Lower lobe of right lung (tissue), 2 donors: ENCODE measurements around the gene H2AZ2. TPM values are rescaled to one million over a fixed set of nuclear protein-coding genes. Genes with fewer than 3 reads are reported as not detected.

ENCODE experiments used
- ATAC-seq, 2 donors: fragments of 200-7000 bp; cut with Tn5 transposase; one replicate each; pipeline ENCODE4 v1.9.1; 2020 to 2022; ENCODE audit warnings: mild to moderate bottlenecking in 2 of 2, moderate library complexity in 2 of 2
- DNase-seq: peaks from one replicate; pipeline ENCODE4 v3.0.0-alpha.2; 2020
- H3K27ac ChIP-seq: fragments of 200-600 bp; one replicate; pipeline ENCODE4 v1.8.0; 2022
- H3K27me3 ChIP-seq: fragments of 200-600 bp; one replicate; pipeline ENCODE4 v1.8.0; 2022; ENCODE audit warnings: low read depth
- H3K36me3 ChIP-seq: fragments of 200-600 bp; one replicate; pipeline ENCODE4 v1.8.0; 2022; ENCODE audit warnings: mild to moderate bottlenecking
- H3K4me1 ChIP-seq: fragments of 200-600 bp; one replicate; pipeline ENCODE4 v1.8.0; 2022
- H3K4me3 ChIP-seq: fragments of 200-600 bp; one replicate; pipeline ENCODE4 v1.8.0; 2022; ENCODE audit warnings: mild to moderate bottlenecking
- H3K9me3 ChIP-seq: fragments of 200-600 bp; one replicate; pipeline ENCODE4 v1.8.0; 2022
- CTCF ChIP-seq: fragments of 200-600 bp; IDR thresholded peaks from one replicate; pipeline ENCODE4 v1.8.0; 2022; ENCODE audit warnings: antibody characterized with exemption, mild to moderate bottlenecking
- intact Hi-C: fragments of 100-400 bp; cut with DNase I; formaldehyde crosslinking; loops from one replicate; pipeline ENCODE4 v1.11.0; 2022
- total RNA-seq: library from RNA; stranded (reverse); fragmentation: NEBNext Ultra II Directional; extraction: Animal tissue kit (Norgen Biotek cat#: 25700); gene quantifications from one replicate; pipeline ENCODE4 v1.2.1, GENCODE V29; 2021
- donor health status: DM: no; HTN: yes; CAD: no; lungs with severe emphysema.

Gene H2AZ2
- total RNA-seq, 1 donor from 2014 or later, result 139 TPM

GRCh38 chr7:44823255-44823781 lies 24.6 kb downstream of the H2AZ2 start:
- intact Hi-C loops, result no loop called here
- Histone ChIP-seq H3K4me1 (peaks cover 7% of the 10 kb centered on the region), H3K36me3 (peaks cover 18% of the 10 kb centered on the region), H3K4me3 (no peak overlapping the region), H3K9me3 (no peaks in the 10 kb centered on the region), H3K27me3 (no peaks in the 10 kb centered on the region), H3K27ac (no peak overlapping the region)
- no peak for TF ChIP-seq CTCF
- DNase-seq, result no peak
- peak; percentile 41 to 42 for ATAC-seq

GRCh38 chr7:44819292-44819691 lies 28.6 kb downstream of the H2AZ2 start:
- no peak for TF ChIP-seq CTCF
- Histone ChIP-seq H3K4me1 (peaks cover 7% of the 10 kb centered on the region), H3K4me3 (no peak overlapping the region), H3K27ac (no peak overlapping the region), H3K9me3 (no peaks in the 10 kb centered on the region), H3K36me3 (no peaks in the 10 kb centered on the region), H3K27me3 (no peaks in the 10 kb centered on the region)
- no peak for ATAC-seq
- intact Hi-C loops, result no loop called here
- no peak for DNase-seq

GRCh38 chr7:44814919-44815318 lies 33.0 kb downstream of the H2AZ2 start:
- DNase-seq (no peak), ATAC-seq (no peak)
- Histone ChIP-seq H3K36me3 (no peaks in the 10 kb centered on the region), H3K4me3 (no peak overlapping the region), H3K9me3 (no peaks in the 10 kb centered on the region), H3K27ac (no peak overlapping the region), H3K4me1 (no peaks in the 10 kb centered on the region), H3K27me3 (no peaks in the 10 kb centered on the region)
- intact Hi-C loops, result no loop called here
- no peak for TF ChIP-seq CTCF

- H3K4me1 ChIP-seq, result no peaks in the 10 kb centered on the region
- H3K9me3 ChIP-seq, result no peaks in the 10 kb centered on the region
- intact Hi-C loops, result no loop called here
- H3K36me3 ChIP-seq, result no peaks in the 10 kb centered on the region
- no peak for DNase-seq
- H3K27ac ChIP-seq, result no peak overlapping the region
- TF ChIP-seq CTCF, result no peak
- ATAC-seq, result no peak
- no peak overlapping the region for H3K4me3 ChIP-seq
- H3K27me3 ChIP-seq, result no peaks in the 10 kb centered on the region
Measured at GRCh38 chr7:44811571-44811970, 36.3 kb downstream of the H2AZ2 start.

GRCh38 chr7:44811093-44811492 lies 36.8 kb downstream of the H2AZ2 start:
- H3K4me1 ChIP-seq, result no peaks in the 10 kb centered on the region
- no peak for TF ChIP-seq CTCF
- no peak overlapping the region for H3K27ac ChIP-seq
- H3K36me3 ChIP-seq, result no peaks in the 10 kb centered on the region
- ATAC-seq (no peak), DNase-seq (no peak)
- intact Hi-C loops, result no loop called here
- no peak overlapping the region for H3K4me3 ChIP-seq
- H3K27me3 ChIP-seq, result no peaks in the 10 kb centered on the region
- no peaks in the 10 kb centered on the region for H3K9me3 ChIP-seq

- no peak for ATAC-seq
- DNase-seq, result no peak
- H3K4me3 ChIP-seq, result no peak overlapping the region
- no peaks in the 10 kb centered on the region for H3K27me3 ChIP-seq
- H3K9me3 ChIP-seq, result no peaks in the 10 kb centered on the region
- H3K36me3 ChIP-seq, result peaks cover 12% of the 10 kb centered on the region
- H3K4me1 ChIP-seq, result no peaks in the 10 kb centered on the region
- no peak overlapping the region for H3K27ac ChIP-seq
- TF ChIP-seq CTCF, result no peak
- intact Hi-C loops, result no loop called here
Measured at GRCh38 chr7:44808914-44809393, 38.9 kb downstream of the H2AZ2 start.
